H9 (cell line): ENCODE results near the gene SELENOI. TPM values are rescaled to one million over a fixed set of nuclear protein-coding genes. Genes with fewer than 3 reads are reported as not detected.

ENCODE experiments used
- DNase-seq: peaks from one replicate; pipeline ENCODE4 v3.0.0-alpha.2; 2017
- H2AFZ ChIP-seq: one replicate; pipeline ENCODE4 v1.6.1; 2013; ENCODE audit warnings: mild to moderate bottlenecking, low read length, control low read depth, moderate library complexity
- H2AK5ac ChIP-seq: 2 replicates; pipeline ENCODE4 v1.6.1; 2013; ENCODE audit warnings: low read length, control low read depth, mixed read lengths; ENCODE audit not compliant: insufficient read length
- H2BK120ac ChIP-seq: one replicate; pipeline ENCODE4 v1.6.1; 2013; ENCODE audit warnings: low read depth, mild to moderate bottlenecking, low read length, control low read depth, inconsistent platforms; ENCODE audit not compliant: poor library complexity, severe bottlenecking
- H2BK12ac ChIP-seq: 2 replicates; pipeline ENCODE4 v1.6.1; 2013; ENCODE audit warnings: low read length, control low read depth, mixed read lengths, low read depth; ENCODE audit not compliant: insufficient read length
- H2BK15ac ChIP-seq: 2 replicates; pipeline ENCODE4 v1.6.1; 2013; ENCODE audit warnings: low read depth, low read length, control low read depth
- H2BK20ac ChIP-seq: one replicate; pipeline ENCODE4 v1.6.1; 2013; ENCODE audit warnings: low read depth, mild to moderate bottlenecking, low read length, control low read depth, inconsistent platforms; ENCODE audit not compliant: poor library complexity, severe bottlenecking
- H2BK5ac ChIP-seq: 2 replicates; pipeline ENCODE4 v1.6.1; 2013; ENCODE audit warnings: low read length, control low read depth, mixed read lengths; ENCODE audit not compliant: insufficient read length
- H3K14ac ChIP-seq: 2 replicates; pipeline ENCODE4 v1.6.1; 2013; ENCODE audit warnings: low read length, control low read depth; ENCODE audit not compliant: insufficient read depth
- H3K18ac ChIP-seq: 2 replicates; pipeline ENCODE4 v1.6.1; 2013; ENCODE audit warnings: low read depth, mild to moderate bottlenecking, mixed read lengths, low read length, control low read depth; ENCODE audit not compliant: insufficient read length
- H3K23ac ChIP-seq: 2 replicates; pipeline ENCODE4 v1.6.1; 2013; ENCODE audit warnings: low read length, control low read depth, mixed read lengths, low read depth; ENCODE audit not compliant: insufficient read length
- H3K23me2 ChIP-seq: 2 replicates; pipeline ENCODE4 v1.6.1; 2013; ENCODE audit warnings: low read depth, mild to moderate bottlenecking, mixed read lengths, low read length, control low read depth; ENCODE audit not compliant: insufficient read length, poor library complexity, severe bottlenecking
- H3K27ac ChIP-seq: 2 replicates; pipeline ENCODE4 v1.5.1; 2013; ENCODE audit warnings: low read length, control low read depth, mixed read lengths, low read depth; ENCODE audit not compliant: insufficient read length
- H3K27me3 ChIP-seq: 2 replicates; pipeline ENCODE4 v1.6.1; 2013; ENCODE audit warnings: low read length, control low read depth, inconsistent platforms; ENCODE audit not compliant: insufficient read depth
- H3K4ac ChIP-seq: 2 replicates; pipeline ENCODE4 v1.6.1; 2013; ENCODE audit warnings: low read depth, mild to moderate bottlenecking, control low read depth, inconsistent platforms, low read length, moderate library complexity
- H3K4me1 ChIP-seq: 2 replicates; pipeline ENCODE4 v1.6.1; 2013; ENCODE audit warnings: low read length, control low read depth, inconsistent platforms; ENCODE audit not compliant: insufficient read depth
- H3K4me2 ChIP-seq: 2 replicates; pipeline ENCODE4 v1.6.1; 2013; ENCODE audit warnings: low read length, control low read depth, mixed read lengths; ENCODE audit not compliant: insufficient read length, insufficient read depth
- H3K56ac ChIP-seq: 2 replicates; pipeline ENCODE4 v1.6.1; 2013; ENCODE audit warnings: low read depth, mild to moderate bottlenecking, mixed read lengths, low read length, control low read depth; ENCODE audit not compliant: insufficient read length
- H3K79me1 ChIP-seq: 2 replicates; pipeline ENCODE4 v1.6.1; 2013; ENCODE audit warnings: low read depth, mild to moderate bottlenecking, moderate library complexity, low read length, control low read depth, inconsistent platforms; ENCODE audit not compliant: insufficient read depth, poor library complexity, severe bottlenecking
- H3K79me2 ChIP-seq: 2 replicates; pipeline ENCODE4 v1.6.1; 2013; ENCODE audit warnings: low read length, control low read depth, inconsistent platforms; ENCODE audit not compliant: insufficient read depth
- H3K9ac ChIP-seq: 2 replicates; pipeline ENCODE4 v1.6.1; 2013; ENCODE audit warnings: low read length, control low read depth, mixed read lengths; ENCODE audit not compliant: insufficient read length; ENCODE audit errors: extremely low read depth
- H3K9me3 ChIP-seq: one replicate; pipeline ENCODE4 v1.6.1; 2013; ENCODE audit warnings: low read depth, low read length, inconsistent platforms; ENCODE audit not compliant: control insufficient read depth
- H3T11ph ChIP-seq: one replicate; pipeline ENCODE4 v1.6.1; 2013; ENCODE audit warnings: mild to moderate bottlenecking, low read length, control low read depth, inconsistent platforms
- H4K20me1 ChIP-seq: one replicate; pipeline ENCODE4 v1.6.1; 2013; ENCODE audit not compliant: control insufficient read depth, insufficient read length, insufficient read depth
- H4K5ac ChIP-seq: 2 replicates; pipeline ENCODE4 v1.6.1; 2013; ENCODE audit warnings: low read depth, mild to moderate bottlenecking, mixed read lengths, low read length, control low read depth; ENCODE audit not compliant: insufficient read length
- H4K8ac ChIP-seq: replicated peaks from 2 replicates; pipeline ENCODE4 v1.6.1; 2013; ENCODE audit warnings: low read length, control low read depth, mixed read lengths, low read depth; ENCODE audit not compliant: insufficient read length
- H4K91ac ChIP-seq: 2 replicates; pipeline ENCODE4 v1.6.1; 2013; ENCODE audit warnings: low read depth, mild to moderate bottlenecking, moderate library complexity, mixed read lengths, low read length, control low read depth; ENCODE audit not compliant: insufficient read length
- H3K27ac Mint-ChIP-seq, 3 experiments: 2 replicates in 2 of 3; 3 replicates in 1 of 3; pipeline ENCODE4 v1.8.0; 2020 to 2021; ENCODE audit warnings: mixed read lengths in 3 of 3, mild to moderate bottlenecking in 1 of 3, moderate library complexity in 1 of 3
- H3K27me3 Mint-ChIP-seq: 2 replicates; pipeline ENCODE4 v1.8.0; 2021; ENCODE audit warnings: low read depth, mild to moderate bottlenecking, moderate library complexity, mixed read lengths
- H3K36me3 Mint-ChIP-seq, 3 experiments: 2 replicates in 2 of 3; 3 replicates in 1 of 3; pipeline ENCODE4 v1.8.0; 2020 to 2021; ENCODE audit warnings: low read depth in 3 of 3, mixed read lengths in 3 of 3; ENCODE audit not compliant: insufficient read depth in 1 of 3
- H3K4me1 Mint-ChIP-seq, 2 experiments: 2 replicates each; pipeline ENCODE4 v1.8.0; 2020; ENCODE audit warnings: mixed read lengths in 2 of 2
- H3K4me3 Mint-ChIP-seq, 2 experiments: 2 replicates in 1 of 2; 3 replicates in 1 of 2; pipeline ENCODE4 v1.8.0; 2020 to 2021; ENCODE audit warnings: mild to moderate bottlenecking in 2 of 2, mixed read lengths in 2 of 2, moderate library complexity in 1 of 2
- H3K9me3 Mint-ChIP-seq, 2 experiments: 2 replicates in 1 of 2; 3 replicates in 1 of 2; pipeline ENCODE4 v1.8.0; 2020; ENCODE audit warnings: mild to moderate bottlenecking in 2 of 2, mixed read lengths in 2 of 2, moderate library complexity in 1 of 2
- CTCF ChIP-seq: fragments of 200-600 bp; sonication (generic); conservative IDR thresholded peaks from 3 replicates; pipeline ENCODE4 v1.8.0; 2021; ENCODE audit warnings: antibody characterized with exemption, mild to moderate bottlenecking
- WGBS: extraction: QIAGEN DNeasy Blood & Tissue Kit; methylation state at CpG from one replicate; pipeline ENCODE4 v1.1.7; 2013; ENCODE audit warnings: missing lambda C conversion rate, low lambda C conversion rate, mixed read lengths; ENCODE audit not compliant: insufficient read length; ENCODE audit errors: extremely low coverage; 5-methylcytosine and 5-hydroxymethylcytosine counted together
- total RNA-seq: library from RNA; stranded (reverse); gene quantifications from 2 replicates; pipeline ENCODE4 v1.2.1, GENCODE V29; 2021

The SELENOI gene
- total RNA-seq, 1 experiment from 2014 or later: 41.9 TPM

- Histone ChIP-seq H4K8ac (no peak overlapping the region), H3K79me2 (peaks cover 36% of the 10 kb centered on the region; the same call in 1 of the 2 replicates), H2BK5ac (no peak overlapping the region), H3K4me2 (no peak overlapping the region), H3T11ph (no peak overlapping the region), H3K9ac (no peak overlapping the region), H3K4me1 (no peaks in the 10 kb centered on the region; the same call in 1 of the 2 replicates), H3K27ac (no peak overlapping the region), H3K4ac (no peak overlapping the region), H3K79me1 (peaks cover 12% of the 10 kb centered on the region), H3K23me2 (no peaks in the 10 kb centered on the region), H3K18ac (no peak overlapping the region), H3K27me3 (no peaks in the 10 kb centered on the region), H3K23ac (no peak overlapping the region), H2BK120ac (no peak overlapping the region), H2BK12ac (no peak overlapping the region), H2BK15ac (no peak overlapping the region), H2AK5ac (no peak overlapping the region), H4K20me1 (no peaks in the 10 kb centered on the region), H4K5ac (no peak overlapping the region), H3K56ac (no peak overlapping the region), H2BK20ac (no peak overlapping the region), H3K9me3 (no peaks in the 10 kb centered on the region), H2AFZ (no peak overlapping the region), H3K14ac (no peak overlapping the region), H4K91ac (no peak overlapping the region)
- H3K27me3 Mint-ChIP-seq: no peaks in the 10 kb centered on the region
- no CpG with 5 or more reads among the region's 9 CpGs for WGBS
- no peak for TF ChIP-seq CTCF
- H3K27ac Mint-ChIP-seq: peak overlapping the region; percentile 10 to 62 (median 50); a peak in 5 of 7 replicates
- DNase-seq: no peak
- H3K9me3 Mint-ChIP-seq: no peaks in the 10 kb centered on the region
- H3K36me3 Mint-ChIP-seq: peaks cover 0 to 7% (median 5%) of the 10 kb centered on the region in 3 experiments; a peak in 4 of 7 replicates
- no peak overlapping the region; a peak in 1 of 5 replicates for H3K4me3 Mint-ChIP-seq
- peaks cover 22 to 27% of the 10 kb centered on the region in 2 experiments for H3K4me1 Mint-ChIP-seq
These were observed 9.4 kb downstream of the SELENOI start for GRCh38 chr2:26355038-26355995.
